GM12878 (cell line): ENCODE measurements around the gene RMP24.

Experiments used
- ATF7 ChIP-seq: fragments of 450-650 bp; IDR thresholded peaks from 2 replicates; pipeline ENCODE4 v1.6.1; 2016; ENCODE audit warnings: low read depth, mild to moderate bottlenecking
- BMI1 ChIP-seq: fragments of 450-650 bp; IDR thresholded peaks from 2 replicates; pipeline ENCODE4 v1.6.1; 2016; ENCODE audit warnings: mild to moderate bottlenecking, moderate library complexity, borderline replicate concordance
- ESRRA ChIP-seq: IDR thresholded peaks from 2 replicates; pipeline ENCODE4 v1.6.1; 2012; ENCODE audit warnings: mild to moderate bottlenecking, low read length, improper control_type of control experiment
- FOS ChIP-seq: IDR thresholded peaks from 3 replicates; pipeline ENCODE4 v1.6.1; 2011; ENCODE audit warnings: borderline replicate concordance; ENCODE audit not compliant: insufficient read length; ENCODE audit errors: extremely low read depth
- IKZF1 ChIP-seq: fragments of 450-650 bp; conservative IDR thresholded peaks from 2 replicates; pipeline ENCODE4 v1.6.1; 2017; ENCODE audit warnings: antibody characterized with exemption, mild to moderate bottlenecking
- IKZF2 ChIP-seq, 2 experiments: fragments of 450-650 bp; IDR thresholded peaks; 2 replicates each; pipeline ENCODE4 v1.6.1; 2017; ENCODE audit warnings: mild to moderate bottlenecking in 2 of 2, moderate library complexity in 2 of 2
- MLLT1 ChIP-seq: fragments of 450-650 bp; IDR thresholded peaks from 2 replicates; pipeline ENCODE4 v1.6.1; 2016; ENCODE audit warnings: mild to moderate bottlenecking
- NR2F1 ChIP-seq: fragments of 450-650 bp; conservative IDR thresholded peaks from 2 replicates; pipeline ENCODE4 v1.6.1; 2017; ENCODE audit warnings: mild to moderate bottlenecking
- PRDM15 ChIP-seq: fragments of 450-650 bp; formaldehyde crosslinking; IDR thresholded peaks from 2 replicates; pipeline ENCODE4 v1.4.0; 2020; ENCODE audit warnings: mild to moderate bottlenecking, moderate library complexity
- RELB ChIP-seq: fragments of 450-650 bp; IDR thresholded peaks from 2 replicates; pipeline ENCODE4 v1.6.1; 2017; ENCODE audit warnings: low read depth, mild to moderate bottlenecking, moderate library complexity
- REST ChIP-seq: IDR thresholded peaks from 2 replicates; pipeline ENCODE4 v1.6.1; 2012; ENCODE audit warnings: mild to moderate bottlenecking, low read depth, low read length
- RUNX3 ChIP-seq: IDR thresholded peaks from 2 replicates; pipeline ENCODE4 v1.6.1; 2012; ENCODE audit warnings: low read length, inconsistent platforms
- SKIL ChIP-seq: fragments of 450-650 bp; IDR thresholded peaks from 2 replicates; pipeline ENCODE4 v1.6.1; 2017; ENCODE audit warnings: mild to moderate bottlenecking, low read depth, inconsistent platforms; ENCODE audit not compliant: poor library complexity, severe bottlenecking
- SPI1 ChIP-seq: IDR thresholded peaks from 2 replicates; pipeline ENCODE4 v1.6.1; 2011; ENCODE audit warnings: low read depth, mild to moderate bottlenecking, low read length, moderate library complexity, borderline replicate concordance; ENCODE audit not compliant: insufficient read depth
- TCF7 ChIP-seq: IDR thresholded peaks from 2 replicates; pipeline ENCODE4 v1.6.1; 2014; ENCODE audit warnings: antibody characterized with exemption, borderline replicate concordance
- ZBTB33 ChIP-seq: fragments of 450-650 bp; IDR thresholded peaks from 2 replicates; pipeline ENCODE4 v1.6.1; 2017; ENCODE audit warnings: mild to moderate bottlenecking

RMP24 gene

GRCh38 chr18:36015629-36016028 is 43.1 kb downstream of the RMP24 start (continued):
- peak; percentile 65 for TF ChIP-seq RUNX3
- TF ChIP-seq MLLT1 = no peak
- no peak for TF ChIP-seq FOS
- TF ChIP-seq ZBTB33 = no peak
- TF ChIP-seq IKZF2 (IDR thresholded peaks at IDR 0.05) = no peak; a peak in 2 of 4 replicates
- TF ChIP-seq IKZF1 = 0 out of 2 replicates have a peak, but pooled peaks have one; percentile 19
- no peak for TF ChIP-seq TCF7
- TF ChIP-seq ATF7 = peak; percentile 71
- TF ChIP-seq ESRRA = no peak
- peak; percentile 99 for TF ChIP-seq SPI1
- no peak for TF ChIP-seq PRDM15 (CRISPR knock-in tag)
- peak; percentile 80 for TF ChIP-seq NR2F1
- 0 out of 2 replicates have a peak, but pooled peaks have one; percentile 47 for TF ChIP-seq RELB
- TF ChIP-seq REST = no peak
- TF ChIP-seq BMI1 = peak; percentile 29
- TF ChIP-seq SKIL = peak; percentile 30
